GM15510 (cell line): ENCODE results near the gene ADGRL3.

ENCODE experiments used
- POLR2A ChIP-seq: IDR thresholded peaks from 3 replicates; pipeline ENCODE4 v1.6.1; 2011; ENCODE audit warnings: borderline replicate concordance; ENCODE audit not compliant: insufficient read length; ENCODE audit errors: extremely low read depth

Gene ADGRL3

GRCh38 chr4:61614231-61614630 is 414.1 kb downstream of the ADGRL3 start:
- TF ChIP-seq POLR2A, result no peak

GRCh38 chr4:61619528-61619927 is 419.4 kb downstream of the ADGRL3 start:
- no peak for TF ChIP-seq POLR2A

- no peak for TF ChIP-seq POLR2A
Observed at GRCh38 chr4:61628282-61628681, 428.2 kb downstream of the ADGRL3 start.

- TF ChIP-seq POLR2A, result no peak
Observed at GRCh38 chr4:61628727-61629126, 428.6 kb downstream of the ADGRL3 start.

GRCh38 chr4:61630548-61630947 is 430.4 kb downstream of the ADGRL3 start:
- TF ChIP-seq POLR2A, result no peak

GRCh38 chr4:61638591-61638990 is 438.5 kb downstream of the ADGRL3 start:
- no peak for TF ChIP-seq POLR2A

GRCh38 chr4:61648264-61648663 is 448.1 kb downstream of the ADGRL3 start:
- TF ChIP-seq POLR2A, result no peak

- TF ChIP-seq POLR2A, result no peak
Observed at GRCh38 chr4:61657016-61657415, 456.9 kb downstream of the ADGRL3 start.

GRCh38 chr4:61661960-61662359 is 461.8 kb downstream of the ADGRL3 start:
- TF ChIP-seq POLR2A, result no peak

GRCh38 chr4:61662362-61662761 is 462.2 kb downstream of the ADGRL3 start:
- no peak for TF ChIP-seq POLR2A

GRCh38 chr4:61663310-61663709 is 463.2 kb downstream of the ADGRL3 start:
- TF ChIP-seq POLR2A, result no peak

- TF ChIP-seq POLR2A, result no peak
Observed at GRCh38 chr4:61665649-61666048, 465.5 kb downstream of the ADGRL3 start.

- TF ChIP-seq POLR2A, result no peak
Observed at GRCh38 chr4:61666244-61666643, 466.1 kb downstream of the ADGRL3 start.

GRCh38 chr4:61671599-61671998 is 471.5 kb downstream of the ADGRL3 start:
- TF ChIP-seq POLR2A, result no peak

- no peak for TF ChIP-seq POLR2A
Observed at GRCh38 chr4:61675464-61675863, 475.3 kb downstream of the ADGRL3 start.

- TF ChIP-seq POLR2A, result no peak
Observed at GRCh38 chr4:61678297-61678696, 478.2 kb downstream of the ADGRL3 start.

GRCh38 chr4:61693520-61693919 is 493.4 kb downstream of the ADGRL3 start:
- no peak for TF ChIP-seq POLR2A
